Measurements from ENCODE around the gene DOCK8. TPM values are rescaled to one million over a fixed set of nuclear protein-coding genes. Genes with fewer than 3 reads are reported as not detected.

Gene DOCK8
- total RNA-seq, 2 experiments from 2014 or later: 59.0 to 145 TPM

DNA sequence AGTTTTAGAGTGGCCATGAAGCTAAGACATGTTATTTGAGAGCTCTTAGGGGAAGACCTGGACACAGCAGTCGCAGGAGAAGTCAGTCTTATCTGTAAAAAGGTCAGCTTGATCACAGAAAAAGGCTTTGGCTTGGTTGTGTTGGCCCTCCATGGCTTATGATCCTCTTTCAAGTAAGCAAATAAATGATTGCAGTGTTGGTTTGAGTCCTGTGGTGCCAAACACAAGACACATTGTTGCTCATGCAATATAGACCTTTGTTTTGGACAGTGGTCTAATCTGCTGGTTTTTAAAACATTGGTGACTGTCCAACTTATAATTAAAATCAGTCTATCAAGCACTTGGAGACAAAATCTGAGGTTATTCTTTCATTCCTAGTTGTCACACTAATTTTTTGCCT is 54.0 kb downstream of the DOCK8 start:
- Histone ChIP-seq H3K27ac (ENCODE audit: low read depth, low read length, poor library complexity, severe bottlenecking) (no peak overlapping the region), H3K9me2 (ENCODE audit: insufficient read depth, low read length) (no peaks in the 10 kb centered on the region), H2AFZ (ENCODE audit: low read length) (no peak overlapping the region), H3K4me3 (ENCODE audit: low read depth, low read length, poor library complexity, severe bottlenecking) (no peak overlapping the region), H3K9me3 (ENCODE audit: low read length) (no peaks in the 10 kb centered on the region), H3K79me2 (ENCODE audit: insufficient read depth, low read depth, low read length) (peaks cover 5% of the 10 kb centered on the region; the same call in 1 of the 2 replicates), H3K36me3 (ENCODE audit: insufficient read depth, low read length) (no peaks in the 10 kb centered on the region), H4K20me1 (ENCODE audit: insufficient read depth, low read length) (no peaks in the 10 kb centered on the region), H3K4me2 (ENCODE audit: low read length) (no peak overlapping the region), H3K4me1 (ENCODE audit: insufficient read depth, low read length, poor library complexity, severe bottlenecking) (peaks cover 10% of the 10 kb centered on the region)
- CTCF ChIA-PET (ENCODE audit: unreplicated experiment): no interaction called here
- intact Hi-C loops (cut with micrococcal nuclease; ENCODE audit: unreplicated experiment): no loop called here
- TF ChIP-seq, protein P1, sequence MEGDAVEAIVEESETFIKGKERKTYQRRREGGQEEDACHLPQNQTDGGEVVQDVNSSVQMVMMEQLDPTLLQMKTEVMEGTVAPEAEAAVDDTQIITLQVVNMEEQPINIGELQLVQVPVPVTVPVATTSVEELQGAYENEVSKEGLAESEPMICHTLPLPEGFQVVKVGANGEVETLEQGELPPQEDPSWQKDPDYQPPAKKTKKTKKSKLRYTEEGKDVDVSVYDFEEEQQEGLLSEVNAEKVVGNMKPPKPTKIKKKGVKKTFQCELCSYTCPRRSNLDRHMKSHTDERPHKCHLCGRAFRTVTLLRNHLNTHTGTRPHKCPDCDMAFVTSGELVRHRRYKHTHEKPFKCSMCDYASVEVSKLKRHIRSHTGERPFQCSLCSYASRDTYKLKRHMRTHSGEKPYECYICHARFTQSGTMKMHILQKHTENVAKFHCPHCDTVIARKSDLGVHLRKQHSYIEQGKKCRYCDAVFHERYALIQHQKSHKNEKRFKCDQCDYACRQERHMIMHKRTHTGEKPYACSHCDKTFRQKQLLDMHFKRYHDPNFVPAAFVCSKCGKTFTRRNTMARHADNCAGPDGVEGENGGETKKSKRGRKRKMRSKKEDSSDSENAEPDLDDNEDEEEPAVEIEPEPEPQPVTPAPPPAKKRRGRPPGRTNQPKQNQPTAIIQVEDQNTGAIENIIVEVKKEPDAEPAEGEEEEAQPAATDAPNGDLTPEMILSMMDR (conservative IDR thresholded peaks at IDR 0.05; ENCODE audit: low read length): no peak
- no peak for TF ChIP-seq EZH2phosphoT487 (IDR thresholded peaks at IDR 0.05; ENCODE audit: borderline replicate concordance, low read depth, low read length)
- POLR2A ChIA-PET: interaction anchor here (1.0 kb wide), 1 partner anchor 61 kb away, joined by 3 read pairs; no protein-coding TSS in a partner anchor
- no TSS peak for BruUV-seq (replicated peaks)
- DNase-seq (ENCODE audit: low spot score): no peak

DNA sequence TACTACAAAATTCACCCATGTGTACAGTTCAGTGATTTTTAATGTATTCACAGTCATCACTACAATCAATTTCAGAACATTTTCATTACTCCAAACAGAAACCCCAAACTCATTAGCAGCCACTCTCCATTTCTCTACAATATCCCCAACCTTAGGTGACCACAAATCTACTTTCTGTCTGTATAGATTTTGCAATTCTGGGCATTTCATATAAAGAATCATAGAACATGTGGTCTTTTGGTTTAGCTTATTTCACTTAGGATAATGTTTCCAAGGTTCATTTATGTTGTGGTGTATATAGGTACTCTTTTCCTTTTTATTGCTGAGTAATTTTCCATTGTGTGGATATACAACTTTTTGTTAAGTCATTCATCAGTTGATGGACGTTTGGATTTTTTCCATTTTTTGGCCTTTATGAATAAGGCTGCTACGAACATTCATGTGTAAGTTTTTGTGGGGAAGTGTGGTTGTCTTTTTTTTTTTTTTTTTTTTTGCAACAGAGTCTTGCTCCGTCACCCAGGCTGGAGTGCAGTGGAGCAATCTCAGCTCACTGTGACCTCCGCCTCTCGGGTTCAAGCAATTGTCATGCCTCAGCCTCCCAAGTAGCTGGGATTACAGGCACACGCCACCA is 54.5 kb downstream of the DOCK8 start:
- Histone ChIP-seq H3K4me2 (ENCODE audit: low read length) (no peak overlapping the region), H3K9me2 (ENCODE audit: insufficient read depth, low read length) (no peaks in the 10 kb centered on the region), H3K27ac (ENCODE audit: low read depth, low read length, poor library complexity, severe bottlenecking) (no peak overlapping the region), H3K9me3 (ENCODE audit: low read length) (no peaks in the 10 kb centered on the region), H3K4me1 (ENCODE audit: insufficient read depth, low read length, poor library complexity, severe bottlenecking) (peaks cover 10% of the 10 kb centered on the region), H3K36me3 (ENCODE audit: insufficient read depth, low read length) (no peaks in the 10 kb centered on the region), H3K79me2 (ENCODE audit: insufficient read depth, low read depth, low read length) (peaks cover 10% of the 10 kb centered on the region), H4K20me1 (ENCODE audit: insufficient read depth, low read length) (no peaks in the 10 kb centered on the region), H2AFZ (ENCODE audit: low read length) (no peak overlapping the region), H3K4me3 (ENCODE audit: low read depth, low read length, poor library complexity, severe bottlenecking) (no peak overlapping the region)
- POLR2A ChIA-PET: interaction anchor here (0.6 to 1.0 kb wide), 2 partner anchors 53 to 62 kb away, joined by 3 to 8 read pairs; no protein-coding TSS in a partner anchor
- intact Hi-C loops (cut with micrococcal nuclease; ENCODE audit: unreplicated experiment): no loop called here
- no peak for DNase-seq (ENCODE audit: low spot score)
- CTCF ChIA-PET (ENCODE audit: unreplicated experiment): no interaction called here
- no peak for TF ChIP-seq EZH2phosphoT487 (IDR thresholded peaks at IDR 0.05; ENCODE audit: borderline replicate concordance, low read depth, low read length)
- TF ChIP-seq, protein P1 (conservative IDR thresholded peaks at IDR 0.05; ENCODE audit: low read length): no peak
- BruUV-seq (replicated peaks): no TSS peak

- H3K9me3 ChIP-seq (ENCODE audit: low read length): no peaks in the 10 kb centered on the region
- CTCF ChIA-PET (ENCODE audit: unreplicated experiment): no interaction called here
- intact Hi-C loops (cut with micrococcal nuclease; ENCODE audit: unreplicated experiment): loop anchor here (5.0 kb wide), 1 partner anchor 297 kb away; no protein-coding TSS in a partner anchor
- no peak overlapping the region for H3K27ac ChIP-seq (ENCODE audit: low read depth, low read length, poor library complexity, severe bottlenecking)
- no peak overlapping the region for H3K4me2 ChIP-seq (ENCODE audit: low read length)
- BruUV-seq (replicated peaks): no TSS peak
- no peaks in the 10 kb centered on the region for H3K9me2 ChIP-seq (ENCODE audit: insufficient read depth, low read length)
- H3K4me1 ChIP-seq (ENCODE audit: insufficient read depth, low read length, poor library complexity, severe bottlenecking): peaks cover 18% of the 10 kb centered on the region
- peaks cover 24% of the 10 kb centered on the region for H3K79me2 ChIP-seq (ENCODE audit: insufficient read depth, low read depth, low read length)
- no peaks in the 10 kb centered on the region for H4K20me1 ChIP-seq (ENCODE audit: insufficient read depth, low read length)
- POLR2A ChIA-PET: no interaction called here
- H2AFZ ChIP-seq (ENCODE audit: low read length): 0 out of 2 replicates have a peak overlapping the region, but pooled peaks have one; percentile 10
- H3K36me3 ChIP-seq (ENCODE audit: insufficient read depth, low read length): peaks cover 14% of the 10 kb centered on the region
- no peak overlapping the region for H3K4me3 ChIP-seq (ENCODE audit: low read depth, low read length, poor library complexity, severe bottlenecking)
- TF ChIP-seq, protein P1 (conservative IDR thresholded peaks at IDR 0.05; ENCODE audit: low read length): no peak
- no peak for TF ChIP-seq EZH2phosphoT487 (IDR thresholded peaks at IDR 0.05; ENCODE audit: borderline replicate concordance, low read depth, low read length)
- no peak for DNase-seq (ENCODE audit: low spot score)
Observed at GRCh38 chr9:270657-271237, 56.1 kb downstream of the DOCK8 start.
